ENCODE results near the gene MCM8.

The MCM8 gene

DNA sequence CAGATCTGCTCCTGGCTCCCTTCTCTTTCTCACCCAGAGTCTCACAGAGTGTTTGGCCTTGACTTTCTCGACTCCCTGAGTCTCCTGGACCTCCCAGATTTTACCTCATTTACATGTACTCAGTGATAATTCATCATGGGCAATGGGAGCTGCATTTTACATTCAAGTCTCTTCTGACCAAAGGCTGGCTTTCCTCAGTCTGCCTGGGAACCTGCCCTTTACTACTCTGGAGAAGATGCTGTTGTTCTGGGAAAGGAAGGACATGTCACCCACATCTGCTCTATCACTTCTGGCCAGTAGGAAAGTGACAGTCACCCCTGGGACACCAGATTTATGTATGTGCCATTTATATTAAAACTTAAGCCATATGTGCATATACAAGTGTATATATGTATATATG is 96.0 kb downstream of the MCM8 start:
- no peak for DNase-seq

DNA sequence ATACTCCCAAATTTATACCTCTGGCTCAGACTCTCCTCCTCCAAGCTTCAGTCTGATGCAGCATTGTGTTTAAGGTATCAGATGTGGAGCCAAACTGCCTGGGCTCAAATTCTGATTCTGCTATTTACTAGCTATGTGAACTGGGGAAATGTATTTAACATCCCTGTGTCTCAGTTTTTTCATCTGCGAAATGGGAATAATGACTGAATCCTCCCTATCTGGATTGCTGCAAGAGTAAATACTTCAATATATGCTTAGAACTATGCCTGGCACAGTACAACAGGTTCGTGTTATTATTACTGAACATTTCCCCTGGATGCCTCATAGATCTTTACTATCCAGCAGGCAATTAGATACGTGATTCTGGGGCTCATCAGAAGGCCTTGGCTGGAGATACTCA is 97.9 kb downstream of the MCM8 start:
- no peak for DNase-seq
